WI38 (cell line): ENCODE data around the gene PCSK9.
"Not testable (repeated sequence)": the region's sequence is repeated elsewhere in the genome, so short reads cannot be mapped to it uniquely, and the experiment has no call there.

Experiments
- H3K4me3 ChIP-seq: 2 replicates; pipeline ENCODE4 v1.5.1; 2011; ENCODE audit warnings: low read depth, mild to moderate bottlenecking, control low read depth, low read length
- CTCF ChIP-seq: IDR thresholded peaks from 2 replicates; pipeline ENCODE4 v1.5.1; 2012; ENCODE audit warnings: low read depth, mild to moderate bottlenecking, control low read depth, low read length

Gene PCSK9

GRCh38 chr1:55089683-55090082 lies 50.3 kb downstream of the PCSK9 start:
- no peak overlapping the region for H3K4me3 ChIP-seq
- TF ChIP-seq CTCF = no peak

GRCh38 chr1:55092475-55092874 lies 53.1 kb downstream of the PCSK9 start:
- no peak for TF ChIP-seq CTCF
- H3K4me3 ChIP-seq = no peak overlapping the region

GRCh38 chr1:55095095-55095494 lies 55.7 kb downstream of the PCSK9 start:
- no peak overlapping the region for H3K4me3 ChIP-seq
- TF ChIP-seq CTCF = no peak

- no peak overlapping the region for H3K4me3 ChIP-seq
- no peak for TF ChIP-seq CTCF
These were observed 64.5 kb downstream of the PCSK9 start for GRCh38 chr1:55103891-55104290.

GRCh38 chr1:55107101-55107500 lies 67.8 kb downstream of the PCSK9 start:
- TF ChIP-seq CTCF = no peak
- H3K4me3 ChIP-seq = no peak overlapping the region

- H3K4me3 ChIP-seq = not testable (repeated sequence)
These were observed 69.7 kb downstream of the PCSK9 start for GRCh38 chr1:55109005-55109404.
